SK-N-SH (cell line): Measurements from ENCODE around the gene NRCAM. TPM values are rescaled to one million over a fixed set of nuclear protein-coding genes. Genes with fewer than 3 reads are reported as not detected.

Source experiments
- CTCF ChIA-PET: fragments of 300-600, 350-600 bp; formaldehyde crosslinking; extraction: SDS; loops from one replicate; lab custom pipeline; 2021; lab: Yijun Ruan, JAX
- POLR2A ChIA-PET: fragments of 350-600 bp; sonication (Branson Sonifier 250); formaldehyde crosslinking; extraction: SDS; loops from one replicate; lab custom pipeline; 2020; ENCODE audit warnings: antibody characterized with exemption, inconsistent platforms; lab: Yijun Ruan, JAX
- DNase-seq: peaks from one replicate; pipeline ENCODE4 v3.0.0; 2012
- H2AFZ ChIP-seq: fragments of 200-600 bp; sonication (generic); 2 replicates; pipeline ENCODE4 v1.8.1; 2016; ENCODE audit warnings: antibody characterized with exemption, mild to moderate bottlenecking, low read depth
- H3F3A ChIP-seq: fragments of 200-600 bp; sonication (generic); replicated peaks from 2 replicates; pipeline ENCODE3; 2016; ENCODE audit warnings: antibody characterized with exemption, mild to moderate bottlenecking; ENCODE audit not compliant: insufficient read depth
- H3K27ac ChIP-seq, 2 experiments: fragments of 200-500 bp in 1 of 2; fragments of 200-600 bp in 1 of 2; sonication (Bioruptor generic) in 1 of 2; sonication (generic), shearing (Covaris generic) in 1 of 2; 2 replicates each; pipeline versions ENCODE4 v1.5.1 to v1.6.1; 2014 to 2016; ENCODE audit warnings: low read depth in 2 of 2, inconsistent platforms in 1 of 2, low read length in 1 of 2, mild to moderate bottlenecking in 1 of 2, mixed read lengths in 1 of 2
- H3K27me3 ChIP-seq: fragments of 200-600 bp; sonication (generic), shearing (Covaris generic); 2 replicates; pipeline ENCODE4 v1.6.1; 2016; ENCODE audit warnings: mixed run types; ENCODE audit not compliant: insufficient read depth
- H3K36me3 ChIP-seq, 2 experiments: fragments of 200-500 bp in 1 of 2; fragments of 200-600 bp in 1 of 2; sonication (Bioruptor generic) in 1 of 2; sonication (generic) in 1 of 2; replicated peaks in 1 of 2; 2 replicates each; pipeline versions ENCODE3 to v1.5.1; 2014 to 2016; ENCODE audit warnings: low read length in 1 of 2, mild to moderate bottlenecking in 1 of 2; ENCODE audit not compliant: insufficient read depth in 2 of 2, control insufficient read depth in 1 of 2
- H3K4me1 ChIP-seq, 2 experiments: fragments of 200-500 bp in 1 of 2; fragments of 200-600 bp in 1 of 2; sonication (Bioruptor generic) in 1 of 2; sonication (generic), shearing (Covaris generic) in 1 of 2; 2 replicates each; pipeline versions ENCODE4 v1.5.1 to v1.6.1; 2014 to 2016; ENCODE audit warnings: low read depth in 1 of 2, low read length in 1 of 2, mixed run types in 1 of 2; ENCODE audit not compliant: insufficient read depth in 2 of 2, control insufficient read depth in 1 of 2
- H3K4me2 ChIP-seq: fragments of 200-600 bp; sonication (generic), shearing (Covaris generic); 2 replicates; pipeline ENCODE4 v1.6.1; 2017; ENCODE audit warnings: mixed run types
- H3K4me3 ChIP-seq, 2 experiments: fragments of 200-500 bp in 1 of 2; fragments of 200-600 bp in 1 of 2; sonication (Bioruptor generic) in 1 of 2; sonication (generic), shearing (Covaris generic) in 1 of 2; 2 replicates each; pipeline versions ENCODE4 v1.5.1 to v1.8.1; 2014 to 2016; ENCODE audit warnings: low read depth in 2 of 2, inconsistent platforms in 1 of 2, low read length in 1 of 2, mild to moderate bottlenecking in 1 of 2, mixed read lengths in 1 of 2, moderate library complexity in 1 of 2
- H3K79me2 ChIP-seq: fragments of 200-600 bp; sonication (generic); 2 replicates; pipeline ENCODE4 v1.8.1; 2017; ENCODE audit warnings: mild to moderate bottlenecking; ENCODE audit not compliant: insufficient read depth
- H3K9ac ChIP-seq: fragments of 200-600 bp; sonication (generic); 2 replicates; pipeline ENCODE4 v1.6.1; 2017; ENCODE audit warnings: mixed run types
- H3K9me2 ChIP-seq: fragments of 200-600 bp; sonication (generic); 2 replicates; pipeline ENCODE4 v1.6.1; 2017; ENCODE audit warnings: mixed run types
- H3K9me3 ChIP-seq: fragments of 200-600 bp; sonication (generic); 2 replicates; pipeline ENCODE4 v1.6.1; 2017; ENCODE audit warnings: mixed run types, mild to moderate bottlenecking, moderate library complexity
- H4K20me1 ChIP-seq: fragments of 200-600 bp; sonication (generic); 2 replicates; pipeline ENCODE4 v1.6.1; 2017; ENCODE audit warnings: mild to moderate bottlenecking, mixed run types; ENCODE audit not compliant: insufficient read depth
- CHD2 ChIP-seq: fragments of 150-350 bp; IDR thresholded peaks from 2 replicates; pipeline ENCODE4 v1.6.1; 2018; ENCODE audit warnings: low read length; ENCODE audit not compliant: partially characterized antibody
- CTCF ChIP-seq: fragments of 200-600 bp; sonication (generic); IDR thresholded peaks from 2 replicates; pipeline ENCODE4 v1.6.1; 2017; ENCODE audit warnings: antibody characterized with exemption, mild to moderate bottlenecking, moderate library complexity
- EP300 ChIP-seq, 2 experiments: IDR thresholded peaks; 2 replicates each; pipeline versions ENCODE4 v1.4.0 to v1.6.1; 2012; ENCODE audit warnings: borderline replicate concordance in 1 of 2, low read depth in 1 of 2, low read length in 1 of 2
- EZH2phosphoT487 ChIP-seq: fragments of 200-600 bp; sonication (generic); IDR thresholded peaks from 2 replicates; pipeline ENCODE4 v1.6.1; 2017; ENCODE audit warnings: low read depth, mixed run types, mild to moderate bottlenecking, antibody characterized with exemption, moderate library complexity, borderline replicate concordance
- FOSL2 ChIP-seq: IDR thresholded peaks from 2 replicates; pipeline ENCODE4 v1.4.0; 2012; ENCODE audit warnings: low read depth, mild to moderate bottlenecking, moderate library complexity, borderline replicate concordance
- IRF3 ChIP-seq: fragments of 150-350 bp; IDR thresholded peaks from 2 replicates; pipeline ENCODE4 v1.6.1; 2016; ENCODE audit warnings: mild to moderate bottlenecking, low read depth, low read length
- MAX ChIP-seq: IDR thresholded peaks from 2 replicates; pipeline ENCODE4 v1.4.0; 2012; ENCODE audit warnings: low read depth
- NRF1 ChIP-seq: IDR thresholded peaks from 2 replicates; pipeline ENCODE4 v1.6.1; 2012; ENCODE audit warnings: low read depth, mild to moderate bottlenecking, low read length
- PBX3 ChIP-seq: IDR thresholded peaks from 2 replicates; pipeline ENCODE4; 2012
- POLR2AphosphoS5 ChIP-seq: IDR thresholded peaks from 2 replicates; pipeline ENCODE4 v1.6.1; 2012; ENCODE audit warnings: low read depth, low read length
- RAD21 ChIP-seq: IDR thresholded peaks from 2 replicates; pipeline ENCODE4 v1.6.1; 2012; ENCODE audit warnings: mild to moderate bottlenecking, low read length
- RFX5 ChIP-seq: IDR thresholded peaks from 2 replicates; pipeline ENCODE4 v1.6.1; 2012; ENCODE audit warnings: mild to moderate bottlenecking, improper control_type of control experiment, low read length
- RXRA ChIP-seq: IDR thresholded peaks from 2 replicates; pipeline ENCODE4 v1.4.0; 2012; ENCODE audit warnings: low read depth, mild to moderate bottlenecking, borderline replicate concordance
- SMC3 ChIP-seq: IDR thresholded peaks from 2 replicates; pipeline ENCODE4 v1.6.1; 2012; ENCODE audit warnings: low read depth, low read length, improper control_type of control experiment
- USF2 ChIP-seq: fragments of 150-350 bp; IDR thresholded peaks from 2 replicates; pipeline ENCODE4 v1.6.1; 2017; ENCODE audit warnings: antibody characterized with exemption, low read length, low read depth, borderline replicate concordance
- YY1 ChIP-seq: IDR thresholded peaks from 2 replicates; pipeline ENCODE4 v1.4.0; 2012; ENCODE audit warnings: low read depth, mild to moderate bottlenecking
- WGBS: methylation state at CpG from one replicate; pipeline ENCODE4 v1.1.6; 2017; ENCODE audit warnings: low lambda C conversion rate; 5-methylcytosine and 5-hydroxymethylcytosine counted together
- polyA plus RNA-seq, 3 experiments: library from polyadenylated mRNA; depleted of rRNA; stranded (reverse); fragments of >200 nt; gene quantifications; 2 replicates each; pipeline ENCODE4 v1.2.3, GENCODE V29; 2012

The NRCAM gene
- polyA plus RNA-seq, 1 of the 3 experiments (the other 2 are of a cell fraction) = 1.1 TPM

GRCh38 chr7:108332937-108333336, 123.3 kb downstream of the NRCAM start:
- Histone ChIP-seq H3K9me2 (no peaks in the 10 kb centered on the region), H3K9me3 (no peaks in the 10 kb centered on the region), H3K27ac (peak overlapping the region in 1 of 2 experiments; percentile 95; a peak in 2 of 4 replicates), H3K27me3 (no peaks in the 10 kb centered on the region), H3K4me3 (no peak overlapping the region), H3K4me2 (no peak overlapping the region), H2AFZ (no peak overlapping the region), H3K4me1 (peaks cover 0 to 63% of the 10 kb centered on the region in 2 experiments; a peak in 2 of 4 replicates), H3K36me3 (no peaks in the 10 kb centered on the region), H3K79me2 (no peaks in the 10 kb centered on the region), H4K20me1 (no peaks in the 10 kb centered on the region), H3F3A (no peaks in the 10 kb centered on the region), H3K9ac (no peak overlapping the region)
- TF ChIP-seq MAX (no peak), RFX5 (no peak), YY1 (no peak), POLR2AphosphoS5 (no peak), USF2 (no peak), FOSL2 (no peak), CHD2 (no peak), NRF1 (no peak), SMC3 (no peak), EZH2phosphoT487 (no peak), RAD21 (no peak), PBX3 (no peak), IRF3 (no peak), RXRA (no peak), CTCF (no peak), EP300 (IDR thresholded peaks at IDR 0.05; ENCODE audit: borderline replicate concordance in 1 of 2, low read depth in 1 of 2, low read length in 1 of 2) (no peak)
- DNase-seq = no peak
- ChIA-PET POLR2A (no interaction called here), CTCF (interaction anchor here (0.6 kb wide), 1 partner anchor 127 kb away, joined by 3 read pairs; no protein-coding TSS in a partner anchor)
- 59% methylated on average over 3 of the region's 3 CpGs for WGBS
